KG1 (cell line): ENCODE data around the gene SV2B.

Source experiments
- DNase-seq: peaks from one replicate; lab custom pipeline; 2025; lab: John Stamatoyannopoulos, UW

The SV2B gene

GRCh38 chr15:91235376-91235775 lies 135.3 kb downstream of the SV2B start:
- DNase-seq: no peak

- DNase-seq: no peak
Measured at GRCh38 chr15:91237445-91237844, 137.4 kb downstream of the SV2B start.

GRCh38 chr15:91238644-91239425 lies 138.8 kb downstream of the SV2B start:
- DNase-seq: no peak

GRCh38 chr15:91243826-91244225 lies 143.8 kb downstream of the SV2B start:
- no peak for DNase-seq

GRCh38 chr15:91244919-91245318 lies 144.9 kb downstream of the SV2B start:
- no peak for DNase-seq

GRCh38 chr15:91246998-91247397 lies 146.9 kb downstream of the SV2B start:
- no peak for DNase-seq

- no peak for DNase-seq
Measured at GRCh38 chr15:91249591-91249990, 149.5 kb downstream of the SV2B start.

GRCh38 chr15:91252322-91252721 lies 152.3 kb downstream of the SV2B start:
- DNase-seq: no peak

GRCh38 chr15:91252756-91253155 lies 152.7 kb downstream of the SV2B start:
- DNase-seq: no peak

- DNase-seq: no peak
Measured at GRCh38 chr15:91253605-91254004, 153.5 kb downstream of the SV2B start.

- no peak for DNase-seq
Measured at GRCh38 chr15:91254766-91255165, 154.7 kb downstream of the SV2B start.

GRCh38 chr15:91255670-91256192 lies 155.7 kb downstream of the SV2B start:
- no peak for DNase-seq

- no peak for DNase-seq
Measured at GRCh38 chr15:91257746-91258414, 157.8 kb downstream of the SV2B start.

GRCh38 chr15:91258415-91258759 lies 158.3 kb downstream of the SV2B start:
- peak; percentile 30 for DNase-seq

- DNase-seq: no peak
Measured at GRCh38 chr15:91259077-91259476, 159.0 kb downstream of the SV2B start.

GRCh38 chr15:91261345-91261744 lies 161.3 kb downstream of the SV2B start:
- DNase-seq: no peak

- DNase-seq: no peak
Measured at GRCh38 chr15:91263632-91264531, 163.8 kb downstream of the SV2B start.

- DNase-seq: peak; percentile 52
Measured at GRCh38 chr15:91264651-91265351, 164.7 kb downstream of the SV2B start.

GRCh38 chr15:91265416-91265940 lies 165.4 kb downstream of the SV2B start:
- no peak for DNase-seq

GRCh38 chr15:91268510-91268909 lies 168.5 kb downstream of the SV2B start:
- no peak for DNase-seq

GRCh38 chr15:91270747-91271146 lies 170.7 kb downstream of the SV2B start:
- no peak for DNase-seq
